Measurements from ENCODE around the gene HS3ST5.

Gene HS3ST5, protein sequence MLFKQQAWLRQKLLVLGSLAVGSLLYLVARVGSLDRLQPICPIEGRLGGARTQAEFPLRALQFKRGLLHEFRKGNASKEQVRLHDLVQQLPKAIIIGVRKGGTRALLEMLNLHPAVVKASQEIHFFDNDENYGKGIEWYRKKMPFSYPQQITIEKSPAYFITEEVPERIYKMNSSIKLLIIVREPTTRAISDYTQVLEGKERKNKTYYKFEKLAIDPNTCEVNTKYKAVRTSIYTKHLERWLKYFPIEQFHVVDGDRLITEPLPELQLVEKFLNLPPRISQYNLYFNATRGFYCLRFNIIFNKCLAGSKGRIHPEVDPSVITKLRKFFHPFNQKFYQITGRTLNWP

DNA sequence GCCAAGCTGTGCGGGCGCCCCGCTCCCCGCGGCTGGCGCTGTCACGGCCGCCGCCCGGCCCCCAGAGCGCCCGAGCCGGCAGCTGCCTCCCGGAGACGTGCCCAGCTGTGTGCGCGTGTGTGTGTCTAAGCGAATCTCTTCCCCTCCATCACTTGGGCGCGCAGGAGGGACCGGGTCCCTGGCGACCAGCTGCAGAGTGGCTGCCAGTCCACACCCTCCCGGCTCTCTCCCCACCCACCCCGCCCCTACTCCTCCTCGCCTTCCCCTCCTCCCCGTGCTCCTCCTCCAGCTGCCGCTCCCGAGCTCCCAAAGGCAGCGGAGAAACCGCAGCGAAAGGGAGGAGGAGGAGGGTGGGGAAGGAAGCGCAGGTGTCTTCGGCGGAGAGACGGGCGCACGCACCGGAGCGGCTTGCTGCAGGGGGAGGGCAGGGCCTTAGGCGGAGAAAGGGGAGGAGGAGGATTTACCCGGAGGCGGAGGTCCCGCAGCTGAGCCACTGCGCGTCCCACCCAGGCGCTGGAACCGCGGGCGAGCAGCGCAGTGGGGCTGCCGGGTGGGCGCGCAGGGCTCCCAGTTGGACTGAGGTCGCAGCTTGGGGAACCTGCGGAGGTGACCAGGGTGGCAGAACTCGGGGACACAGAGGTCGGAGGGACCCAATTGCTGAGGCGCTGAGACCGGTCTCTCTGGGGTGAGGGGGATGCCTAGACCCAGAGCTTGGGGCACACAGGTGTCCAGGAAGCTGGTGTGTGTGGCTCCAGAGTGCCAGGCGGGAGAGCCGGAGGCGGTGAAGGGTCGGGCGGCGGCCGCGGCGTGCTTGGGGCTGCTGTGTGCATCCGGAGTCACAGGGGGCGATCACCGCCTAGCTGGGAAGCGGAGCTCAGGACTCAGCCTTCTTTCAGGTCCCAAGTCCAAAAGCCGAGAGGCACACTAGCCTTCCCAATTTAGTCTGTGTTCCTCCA, at the start of gene HS3ST5:
HS3ST5 (minus strand) TSS at position 198 of the 956 bp plus-strand sequence. CDS start 280,178 bp downstream, outside the sequence.
- DNase-seq = peak; percentile 32

DNA sequence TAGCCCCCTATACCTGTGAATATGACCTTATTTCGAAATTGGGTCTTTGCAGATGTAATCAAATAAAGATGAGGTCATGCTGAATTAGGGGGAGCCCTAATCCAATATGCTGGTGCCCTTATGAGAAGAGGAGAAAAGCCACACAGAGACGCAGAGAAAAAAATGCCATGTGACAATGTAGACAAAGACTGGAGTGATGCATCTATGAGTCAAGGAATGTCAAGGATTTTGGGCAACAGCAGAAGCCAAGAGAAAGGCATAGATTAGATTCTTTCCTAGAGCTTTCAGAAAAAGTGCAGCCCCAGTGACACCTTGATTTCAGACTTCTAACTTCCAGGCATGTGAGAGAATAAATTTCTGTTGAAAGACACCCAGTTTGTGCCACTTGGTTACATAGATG, 47.4 kb upstream of the HS3ST5 start:
- no peak for DNase-seq

DNA sequence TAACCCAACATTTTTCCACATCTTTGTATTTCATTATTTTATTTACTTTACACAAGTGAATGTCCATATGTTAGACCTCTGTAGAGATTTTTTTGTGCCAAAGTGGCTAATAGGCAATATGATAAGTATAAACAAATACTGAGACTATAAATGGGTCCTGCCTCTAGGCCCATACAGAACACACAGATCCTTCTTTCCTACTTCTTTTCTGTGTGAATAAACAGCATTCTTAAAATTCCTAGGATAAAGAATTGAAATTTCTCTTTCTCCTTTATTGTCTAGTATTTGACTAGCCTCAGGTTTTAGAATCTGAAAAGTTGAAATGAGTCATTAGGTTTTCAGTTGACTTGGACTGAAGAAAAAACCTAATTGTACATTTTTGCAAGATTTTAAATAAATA, 46.3 kb upstream of the HS3ST5 start:
- DNase-seq = no peak

DNA sequence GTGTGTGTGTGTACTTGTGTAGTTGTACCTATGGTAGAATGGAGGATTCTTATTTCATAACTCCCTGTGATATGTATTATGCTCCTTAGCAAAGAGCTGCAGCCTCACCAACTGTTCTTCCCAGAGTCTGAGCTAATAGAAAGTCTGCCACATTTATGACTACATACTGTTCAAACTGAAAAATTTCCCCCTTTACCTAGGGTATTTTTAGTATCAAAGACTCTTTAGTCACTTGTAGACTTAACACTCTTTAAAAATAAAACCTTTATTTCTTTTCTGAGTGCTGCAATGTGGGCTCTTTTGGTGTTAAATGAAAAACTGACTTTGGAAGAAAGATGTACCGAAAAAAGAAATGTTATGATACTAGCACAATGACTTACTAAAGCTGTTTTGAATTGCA, 39.6 kb upstream of the HS3ST5 start:
- DNase-seq = no peak

DNA sequence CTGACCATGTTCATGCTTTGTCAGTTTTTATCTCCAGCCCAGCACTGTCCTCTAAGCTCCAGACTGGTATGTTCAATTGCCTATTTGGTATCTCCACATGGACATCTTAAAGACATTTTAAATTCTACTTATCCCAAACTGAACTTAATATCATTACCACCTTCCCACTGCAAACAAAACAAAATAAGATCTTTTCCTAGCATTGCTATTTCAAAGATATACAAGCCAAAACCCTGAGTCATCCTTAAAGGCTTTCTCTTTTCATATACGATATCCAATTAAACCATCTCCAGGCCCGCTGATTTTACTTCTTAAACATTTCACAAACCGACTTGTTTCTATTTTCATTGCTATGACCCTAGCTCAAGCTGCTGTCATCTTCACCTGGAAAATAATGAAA, 35.1 kb upstream of the HS3ST5 start:
- no peak for DNase-seq

DNA sequence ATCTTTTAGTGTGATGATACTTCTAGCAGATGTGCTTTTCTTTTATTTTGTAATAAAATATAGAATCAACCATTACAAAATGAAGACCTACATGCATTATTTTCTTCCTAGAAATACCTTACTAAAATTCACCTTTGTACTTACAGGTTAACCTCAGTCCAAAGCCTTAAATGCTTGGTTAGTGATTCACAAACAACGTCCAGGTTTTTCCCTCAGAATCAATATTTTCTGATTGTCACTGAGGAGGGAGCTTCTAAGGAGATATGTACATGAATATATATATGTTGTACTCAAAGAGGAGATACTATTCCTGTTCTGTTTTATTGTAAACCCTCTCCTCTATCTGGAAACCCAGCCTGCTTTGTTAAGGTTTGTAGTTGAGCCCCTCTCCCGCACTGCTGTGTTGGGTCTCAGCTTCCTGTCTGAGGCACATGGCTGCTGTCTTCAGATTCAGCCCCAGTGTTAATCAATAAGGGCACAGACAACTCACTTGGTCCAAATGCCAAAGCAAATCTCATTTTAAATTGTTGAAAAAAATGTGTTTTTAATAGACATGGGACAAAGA, 33.9 kb upstream of the HS3ST5 start:
- DNase-seq = no peak

DNA sequence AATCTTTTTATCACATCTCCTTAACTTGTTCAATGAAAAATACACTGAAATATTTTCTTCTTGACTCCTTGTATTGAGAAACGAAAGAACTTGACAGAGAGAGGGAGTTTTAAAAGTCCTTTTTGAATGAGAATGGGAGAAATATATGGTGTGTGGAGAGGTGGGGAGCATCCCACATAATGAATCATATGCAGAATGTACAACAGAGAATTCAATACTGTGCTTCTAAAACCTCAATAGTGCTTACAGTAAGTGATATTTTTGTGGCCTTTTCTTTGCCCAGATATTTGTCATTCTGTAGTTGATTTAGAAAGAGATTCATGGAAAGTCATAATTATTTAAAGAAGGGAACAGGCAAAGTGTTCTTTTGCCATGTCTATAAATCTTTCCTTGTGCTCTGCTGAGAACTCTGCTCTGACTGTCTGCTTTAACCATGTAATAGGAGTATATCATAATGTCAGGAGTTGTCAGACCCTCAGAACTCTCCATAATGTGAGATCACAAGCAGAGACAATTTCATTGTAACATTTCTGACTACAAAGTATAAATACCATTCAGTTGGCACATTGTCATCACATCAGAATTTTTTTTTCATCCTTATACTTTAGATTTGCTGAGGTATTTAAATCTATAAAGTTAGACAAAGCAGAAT, 32.8 kb upstream of the HS3ST5 start:
- DNase-seq = no peak

DNA sequence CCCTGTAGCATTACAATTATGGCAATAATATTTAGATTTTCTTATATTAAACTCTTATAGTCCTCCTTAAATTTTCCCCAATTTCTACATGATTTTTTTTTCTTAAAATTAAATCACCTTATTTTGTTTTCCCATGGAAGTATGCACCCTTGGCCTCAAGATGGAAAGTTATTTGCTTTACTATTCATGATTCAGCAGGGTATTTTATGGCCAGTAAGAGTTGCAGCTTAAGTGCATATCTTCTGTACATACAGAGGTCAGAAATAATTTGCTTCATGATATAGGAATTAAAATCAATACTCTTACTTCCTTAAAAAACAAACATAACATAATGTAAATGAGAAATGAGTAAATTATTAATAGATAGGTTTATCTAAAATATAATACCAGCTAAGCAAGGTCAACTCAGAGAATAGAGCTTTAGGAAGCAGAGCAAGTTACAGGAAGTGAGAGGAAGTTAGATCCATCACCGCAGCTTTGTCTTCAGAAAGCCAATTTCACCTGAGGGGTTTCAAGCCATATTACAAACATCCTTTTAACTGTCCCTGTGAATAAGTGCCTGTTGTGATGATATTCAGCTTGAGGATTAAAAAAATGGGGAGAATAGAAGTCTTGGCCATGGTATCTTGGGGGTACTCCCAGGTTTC, 24.6 kb upstream of the HS3ST5 start:
- DNase-seq = no peak

DNA sequence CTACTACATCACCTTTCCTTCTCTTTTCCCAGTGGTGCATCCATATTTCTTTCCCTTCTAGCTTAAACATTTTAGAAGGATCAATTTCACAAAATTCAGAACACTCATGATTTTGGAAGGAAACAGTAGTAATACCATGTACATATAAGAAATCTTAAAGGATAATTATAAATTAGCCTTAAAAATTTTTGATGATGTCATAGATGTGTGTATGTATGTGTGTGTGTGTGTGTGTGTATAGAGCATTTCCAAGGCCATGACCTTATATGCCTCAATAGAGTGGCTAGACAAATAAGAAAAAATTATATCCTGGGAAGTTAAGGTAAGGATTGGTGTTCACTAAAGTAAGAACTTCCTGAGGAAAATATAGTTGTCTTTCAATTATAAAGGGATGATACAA, 24.1 kb upstream of the HS3ST5 start:
- DNase-seq = no peak

DNA sequence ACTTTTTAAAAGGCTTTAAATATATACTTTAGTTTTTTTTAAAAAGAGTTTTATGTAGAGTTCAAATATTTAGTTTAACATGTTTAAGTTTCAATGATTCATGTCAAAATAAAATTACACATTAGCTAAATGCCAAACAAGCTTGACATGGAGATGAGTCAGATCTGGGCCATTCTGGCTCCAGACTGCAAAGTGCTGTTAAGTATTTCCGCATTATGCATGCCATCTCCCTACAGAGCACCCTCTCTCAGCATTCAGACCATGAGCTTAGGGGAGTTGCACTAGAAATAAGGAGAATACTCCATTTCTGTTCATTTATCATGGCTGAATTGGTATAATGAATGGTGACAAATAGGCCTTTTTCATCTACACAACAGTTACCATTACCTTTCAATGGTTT, 21.5 kb upstream of the HS3ST5 start:
- DNase-seq = peak; percentile 19

DNA sequence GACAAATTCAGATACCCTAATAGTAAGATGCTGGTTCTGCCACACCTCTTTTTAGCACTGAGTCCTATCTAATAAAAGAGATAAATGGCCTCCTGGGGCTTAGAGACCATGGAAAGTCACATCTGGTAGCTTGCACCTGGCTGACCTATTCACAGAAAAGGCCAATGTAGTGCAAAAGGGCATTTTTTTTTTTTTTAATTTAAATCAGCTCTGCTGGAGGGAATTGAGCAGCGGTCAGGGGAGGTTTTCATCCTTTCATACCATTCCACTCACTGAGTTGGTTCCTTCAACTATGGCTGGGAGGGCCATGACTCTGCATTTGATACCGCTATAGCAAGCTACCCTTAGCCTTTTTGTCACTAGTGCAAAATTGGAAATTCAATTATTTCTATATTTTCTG, 20.1 kb upstream of the HS3ST5 start:
- no peak for DNase-seq

DNA sequence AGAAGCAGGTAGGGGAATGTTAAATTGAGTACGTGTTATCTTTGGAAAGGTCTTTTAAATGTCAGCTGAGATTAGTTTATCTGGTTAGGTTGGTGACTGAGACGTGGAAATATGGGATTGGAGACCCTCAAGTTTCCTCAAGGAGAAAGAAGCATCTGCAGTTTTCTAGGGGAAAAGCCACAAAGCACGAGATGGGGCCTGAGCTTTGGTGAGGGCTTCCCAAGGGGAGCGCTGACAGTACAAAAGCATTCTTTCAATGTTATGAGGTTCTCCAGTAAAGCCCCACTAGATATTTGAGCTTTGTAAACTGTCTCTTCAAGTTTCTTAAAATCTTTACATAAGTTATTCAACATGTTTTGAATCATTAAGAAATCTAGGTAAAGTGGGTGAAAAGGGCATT, 19.6 kb upstream of the HS3ST5 start:
- no peak for DNase-seq

DNA sequence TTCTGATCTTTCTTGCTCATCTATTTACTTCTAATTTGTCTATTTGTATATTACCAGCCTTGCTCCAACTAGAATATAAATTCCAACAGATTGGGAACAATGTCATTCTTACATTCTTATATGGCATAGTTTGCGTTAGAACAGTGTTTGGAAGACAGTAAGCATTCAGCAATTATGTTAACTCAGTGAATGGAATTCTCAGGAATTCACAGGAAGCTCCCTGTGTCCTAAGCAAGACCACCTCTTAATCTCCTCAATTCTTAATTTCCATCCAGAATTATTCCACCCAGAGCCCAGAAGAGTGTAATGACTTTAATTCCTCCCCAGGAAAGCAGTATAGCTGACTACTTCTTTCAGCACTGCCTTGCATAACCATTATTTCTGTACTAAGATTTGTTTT, 18.2 kb upstream of the HS3ST5 start:
- DNase-seq = no peak

DNA sequence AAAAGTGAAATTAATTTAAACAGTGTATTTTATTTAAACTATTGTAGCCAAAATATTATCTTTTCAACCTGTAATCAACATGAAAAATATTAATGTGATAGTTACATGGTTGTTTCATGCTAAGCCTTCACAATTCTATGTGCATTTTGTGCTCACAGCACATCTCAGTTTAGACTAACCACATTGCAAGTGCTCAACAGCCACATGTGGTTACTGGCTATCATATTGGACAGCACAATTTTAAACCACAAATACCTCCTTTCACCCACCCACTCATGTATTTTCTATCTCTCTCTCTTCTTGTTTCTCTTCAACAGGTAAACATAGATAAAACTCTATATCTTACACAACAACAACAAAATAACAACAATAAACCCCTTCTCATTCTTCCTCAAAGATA, 12.5 kb upstream of the HS3ST5 start:
- DNase-seq = no peak

DNA sequence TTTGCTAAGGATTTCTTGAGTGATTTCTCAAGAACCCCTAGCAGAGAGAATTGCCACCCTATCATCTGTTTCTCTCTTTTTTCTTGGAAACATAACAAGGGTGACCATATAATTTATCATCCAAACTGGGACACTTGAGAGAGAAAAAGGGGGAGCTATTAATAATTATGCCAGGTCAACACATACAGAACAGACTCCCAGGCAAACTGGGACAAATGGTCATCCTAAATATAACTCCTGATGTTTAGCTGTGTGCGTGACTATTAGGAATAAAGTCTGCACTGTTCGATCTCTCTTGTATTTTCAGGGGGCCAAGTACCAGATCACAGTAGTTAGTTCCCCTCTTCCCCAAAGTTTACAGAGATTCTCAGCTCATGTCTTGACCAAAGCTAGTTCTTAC, 11.7 kb upstream of the HS3ST5 start:
- no peak for DNase-seq

DNA sequence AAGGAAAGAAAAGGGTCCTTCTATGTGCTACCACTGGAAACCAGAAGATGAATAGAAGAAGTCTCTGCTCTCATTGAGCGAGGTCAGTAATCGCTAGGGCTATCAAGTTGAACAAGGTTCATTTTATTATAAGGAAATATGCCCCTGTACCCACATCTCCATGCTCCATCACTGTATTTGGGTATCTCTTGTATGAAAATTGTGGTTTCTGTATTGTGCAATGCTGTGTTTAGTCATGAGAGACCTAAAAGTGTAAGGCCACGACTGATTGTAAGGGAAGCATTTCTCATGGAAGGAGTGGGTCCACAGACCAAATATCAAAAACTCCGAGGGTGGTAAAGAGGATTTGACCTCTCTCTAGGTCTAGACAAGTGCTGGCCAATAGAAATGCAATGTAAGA, 3.6 kb upstream of the HS3ST5 start:
- DNase-seq = peak; percentile 23

DNA sequence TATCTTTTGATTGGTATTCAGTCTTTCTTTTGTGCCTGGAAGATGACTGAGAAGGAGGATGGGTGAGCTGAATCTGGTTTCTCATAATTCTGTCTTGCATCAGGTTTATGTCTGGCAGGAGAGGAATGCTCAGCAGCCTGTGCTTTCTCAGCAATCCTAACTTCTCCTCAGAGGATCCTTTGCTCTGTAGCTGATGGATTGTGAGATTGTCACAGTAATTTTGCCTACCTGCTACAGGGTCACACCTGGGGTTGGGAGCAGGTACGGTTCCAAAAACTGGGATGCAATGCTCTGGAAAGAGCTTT, 2.1 kb upstream of the HS3ST5 start:
- no peak for DNase-seq

DNA sequence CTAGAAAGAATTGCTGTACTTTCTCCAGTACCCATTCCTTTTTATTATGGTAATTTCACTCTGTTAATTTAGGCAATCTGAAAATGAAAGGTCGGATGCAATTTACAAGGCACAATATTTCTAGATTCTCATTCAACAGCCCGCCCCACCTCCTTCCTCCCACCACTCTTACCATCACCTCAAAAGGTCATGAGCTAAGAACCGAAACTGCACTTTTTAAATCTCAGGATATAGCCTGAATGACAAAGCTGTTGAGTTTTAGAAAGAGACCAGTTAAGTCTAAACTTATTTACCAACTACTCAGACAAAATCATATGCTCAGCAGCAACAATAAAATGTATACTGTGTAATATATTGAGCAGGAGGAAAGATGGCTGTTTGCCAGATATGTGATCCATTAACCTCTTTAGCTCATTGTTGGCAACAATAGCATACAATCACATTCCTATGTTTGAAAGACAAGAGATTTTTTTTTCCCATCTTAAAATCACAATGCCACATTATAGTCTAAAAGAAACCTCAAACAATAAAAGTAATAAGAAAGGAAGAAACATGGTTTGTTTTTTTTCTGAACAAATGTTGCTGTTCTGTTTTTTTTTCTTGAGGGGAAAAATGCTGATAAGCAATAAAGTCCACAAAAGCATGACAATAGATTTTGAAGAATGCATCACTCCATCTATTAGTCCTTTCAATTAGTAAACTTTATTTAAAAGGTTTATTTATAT, 1.6 kb upstream of the HS3ST5 start:
- DNase-seq = no peak

DNA sequence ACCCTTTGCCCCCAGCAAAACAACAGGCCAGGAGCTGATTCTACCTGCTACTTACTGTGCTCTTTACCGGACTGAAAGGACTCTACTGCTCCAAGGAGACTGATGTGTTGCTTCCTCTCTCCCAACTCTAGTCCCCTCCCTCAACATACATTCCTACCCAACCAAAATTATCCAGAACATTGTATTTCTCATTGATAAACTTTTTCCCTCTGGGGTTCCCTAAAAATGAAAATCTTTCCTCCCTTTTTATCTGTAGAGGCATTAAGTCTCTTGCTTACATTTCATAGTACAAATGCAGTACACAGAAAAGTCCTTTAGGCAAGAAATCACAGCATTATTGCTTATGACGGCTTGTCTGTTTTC, 940 bp upstream of the HS3ST5 start:
- no peak for DNase-seq

DNA sequence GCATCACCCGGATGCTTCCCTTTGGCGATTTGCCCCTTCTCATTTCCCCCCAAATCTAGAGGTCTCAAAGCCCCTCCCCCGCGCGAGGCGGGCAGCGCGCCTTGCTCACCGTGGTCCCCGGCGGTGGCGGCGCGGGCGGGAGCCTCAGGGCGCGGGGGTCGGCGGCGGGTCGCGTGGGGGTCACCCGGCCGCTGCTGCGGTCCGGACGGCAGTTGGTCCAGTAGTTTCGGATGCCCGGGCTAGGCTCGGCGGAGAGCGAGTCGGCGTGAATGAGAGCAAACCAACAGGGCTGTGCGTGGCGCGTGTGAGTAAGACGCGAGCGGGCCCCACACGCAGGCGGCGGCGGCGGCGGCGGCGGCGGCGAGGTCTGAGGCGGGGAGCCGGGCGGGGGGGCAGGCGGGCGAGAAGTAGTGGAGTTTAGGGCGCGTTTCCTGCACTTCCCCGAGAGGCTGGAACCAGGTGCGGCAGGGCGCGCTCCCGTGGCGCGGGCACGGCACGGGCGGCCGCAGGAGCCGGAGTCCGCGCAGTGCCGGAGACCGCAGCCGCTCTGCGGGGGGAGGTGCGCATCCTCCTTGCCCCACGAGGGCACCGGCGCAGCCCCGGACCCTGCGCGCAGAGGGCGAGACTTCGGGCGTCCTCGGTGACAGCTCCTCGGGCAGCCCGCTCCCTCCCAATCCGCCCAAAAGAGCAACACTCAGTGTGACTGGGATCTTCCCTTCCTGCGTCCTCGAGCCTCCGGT, 567 bp downstream of the HS3ST5 start:
- peak; percentile 18 for DNase-seq

DNA sequence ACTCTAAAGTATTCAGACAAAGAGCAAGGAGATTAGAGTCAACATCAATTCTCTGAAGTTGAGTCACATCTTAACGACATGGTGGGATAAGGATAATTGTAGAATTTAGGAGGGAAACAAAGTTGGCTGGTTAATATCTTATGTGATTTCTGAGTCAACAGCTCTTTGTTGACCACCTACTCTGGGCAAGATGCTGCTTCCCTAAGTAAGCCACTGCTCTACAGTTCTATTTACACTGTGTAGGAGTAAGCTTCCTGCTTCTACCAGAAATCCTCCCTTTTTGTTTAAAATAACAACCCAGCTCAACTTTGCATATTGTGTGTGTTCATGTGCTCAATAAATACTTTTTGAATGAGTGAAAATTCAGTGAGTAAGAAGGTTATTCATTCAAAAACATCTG, 3.1 kb downstream of the HS3ST5 start:
- peak; percentile 60 for DNase-seq

DNA sequence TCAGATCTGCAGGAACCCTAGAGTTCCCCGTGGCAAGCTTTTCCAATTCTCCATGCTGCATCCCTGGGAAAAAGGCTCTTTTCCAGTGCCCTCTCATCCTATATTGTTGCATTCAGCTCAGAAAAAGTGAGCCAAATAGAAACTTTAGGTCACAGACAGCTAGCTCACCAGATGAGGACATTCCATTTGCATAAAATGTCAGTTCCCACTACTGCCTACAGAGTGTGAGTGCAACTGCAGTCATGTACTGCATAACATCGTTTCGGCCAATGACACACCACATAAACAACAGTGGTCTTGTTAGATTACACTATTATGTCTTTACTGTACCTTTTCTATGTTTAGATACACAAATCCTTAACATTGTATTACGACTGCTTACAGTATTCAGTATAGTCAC, 8.6 kb downstream of the HS3ST5 start:
- DNase-seq = no peak

All from NCI-H226 (cell line).